K562 (cell line): Measurements from ENCODE around the gene HOXA13. TPM values are rescaled to one million over a fixed set of nuclear protein-coding genes. Genes with fewer than 3 reads are reported as not detected.

ENCODE experiments used
- E2F6 ChIP-seq, 2 experiments: IDR thresholded peaks; 2 replicates each; pipeline ENCODE4 v1.6.1; 2011; ENCODE audit warnings: borderline replicate concordance in 1 of 2, control low read depth in 1 of 2, low read depth in 1 of 2, low read length in 1 of 2, mild to moderate bottlenecking in 1 of 2, mixed read lengths in 1 of 2, moderate library complexity in 1 of 2; ENCODE audit not compliant: insufficient read depth in 1 of 2, insufficient read length in 1 of 2, poor library complexity in 1 of 2, severe bottlenecking in 1 of 2; ENCODE audit errors: extremely low read depth in 1 of 2
- E4F1 ChIP-seq: fragments of 250-450 bp; sonication (Bioruptor Pico); IDR thresholded peaks from 2 replicates; pipeline ENCODE4 v1.5.0; 2021; ENCODE audit warnings: mild to moderate bottlenecking, borderline replicate concordance
- GABPB1 ChIP-seq: sonication (generic); formaldehyde crosslinking; IDR thresholded peaks from 2 replicates; pipeline ENCODE4 v1.8.0; 2022; ENCODE audit warnings: mild to moderate bottlenecking, missing genetic modification reagents
- PBX2 ChIP-seq, 2 experiments: IDR thresholded peaks in 1 of 2; conservative IDR thresholded peaks in 1 of 2; 2 replicates each; pipeline ENCODE4 v1.6.1; 2016; ENCODE audit warnings: low read depth in 2 of 2, mild to moderate bottlenecking in 1 of 2, missing compliant biosample characterization in 1 of 2, missing genetic modification characterization in 1 of 2, moderate library complexity in 1 of 2
- SREBF1 ChIP-seq: fragments of 150-350 bp; IDR thresholded peaks from 2 replicates; pipeline ENCODE4 v1.6.1; 2014; ENCODE audit warnings: antibody characterized with exemption, low read depth, low read length, borderline replicate concordance
- VEZF1 ChIP-seq: fragments of 200-800 bp; sonication (Bioruptor generic); IDR thresholded peaks from 2 replicates; pipeline ENCODE4 v1.6.1; 2017; ENCODE audit warnings: missing genetic modification characterization, missing compliant biosample characterization
- ZNF398 ChIP-seq: fragments of 250-450 bp; sonication (Bioruptor Pico); IDR thresholded peaks from 2 replicates; pipeline ENCODE4 v1.8.0; 2021; ENCODE audit warnings: moderate library complexity, mild to moderate bottlenecking, inconsistent platforms
- ZNF830 ChIP-seq: fragments of 250-450 bp; sonication (Bioruptor Pico); IDR thresholded peaks from 2 replicates; pipeline ENCODE4 v1.5.0; 2021; ENCODE audit warnings: mild to moderate bottlenecking
- polyA plus RNA-seq, 8 experiments: library from polyadenylated mRNA; depleted of rRNA in 4 of 8; stranded (reverse) in 5 of 8; unstranded in 3 of 8; fragments of >200 nt; fragmentation: Nextera tagmentation in 2 of 8; fragmentation: Illumina TruSeq in 1 of 8; extraction: Ambion mirVana in 2 of 8; extraction: Trizol in 1 of 8; gene quantifications; 2 replicates each; pipeline versions ENCODE4 v1.2.1 to v1.2.3, GENCODE V29; 2011 to 2014; ENCODE audit warnings: inconsistent platforms in 1 of 8, missing spikeins in 1 of 8
- total RNA-seq, 7 experiments: library from RNA; depleted of rRNA in 6 of 7; stranded (reverse); fragments of >200 nt in 6 of 7; fragmentation: Illumina TruSeq in 2 of 7; extraction: Trizol in 2 of 7; gene quantifications; 2 replicates each; pipeline versions ENCODE4 v1.2.1 to v1.2.3, GENCODE V29; 2011 to 2021; ENCODE audit warnings: low replicate concordance in 1 of 7

Gene HOXA13
- total and polyA plus RNA-seq, 9 of the 15 experiments (the other 6 are each of a cell fraction or from before 2014, with no cell fraction given), result not detected

GRCh38 chr7:27171325-27171636 is 28.6 kb downstream of the HOXA13 start (continued):
- no peak for TF ChIP-seq E4F1 (CRISPR knock-in tag)
- TF ChIP-seq SREBF1, result no peak
- TF ChIP-seq VEZF1 (CRISPR knock-in tag), result no peak
- no peak for TF ChIP-seq GABPB1 (CRISPR knock-in tag)
- TF ChIP-seq PBX2 (CRISPR knock-in tag; IDR thresholded peaks at IDR 0.05; ENCODE audit: low read depth), result no peak
- no peak for TF ChIP-seq PBX2 (tag; conservative IDR thresholded peaks at IDR 0.05; ENCODE audit: low read depth)
- no peak for TF ChIP-seq E2F6 (IDR thresholded peaks at IDR 0.05; ENCODE audit: borderline replicate concordance in 1 of 2, extremely low read depth in 1 of 2, insufficient read depth in 1 of 2, insufficient read length in 1 of 2, low read depth in 1 of 2, low read length in 1 of 2, poor library complexity in 1 of 2, severe bottlenecking in 1 of 2)
- no peak for TF ChIP-seq ZNF398 (CRISPR knock-in tag)
- TF ChIP-seq ZNF830, result no peak
